ENCODE data around the gene HTT-AS.

GRCh38 chr4:3043282-3044020 lies 30.9 kb downstream of the HTT-AS start:
- TF ChIP-seq, protein P1, sequence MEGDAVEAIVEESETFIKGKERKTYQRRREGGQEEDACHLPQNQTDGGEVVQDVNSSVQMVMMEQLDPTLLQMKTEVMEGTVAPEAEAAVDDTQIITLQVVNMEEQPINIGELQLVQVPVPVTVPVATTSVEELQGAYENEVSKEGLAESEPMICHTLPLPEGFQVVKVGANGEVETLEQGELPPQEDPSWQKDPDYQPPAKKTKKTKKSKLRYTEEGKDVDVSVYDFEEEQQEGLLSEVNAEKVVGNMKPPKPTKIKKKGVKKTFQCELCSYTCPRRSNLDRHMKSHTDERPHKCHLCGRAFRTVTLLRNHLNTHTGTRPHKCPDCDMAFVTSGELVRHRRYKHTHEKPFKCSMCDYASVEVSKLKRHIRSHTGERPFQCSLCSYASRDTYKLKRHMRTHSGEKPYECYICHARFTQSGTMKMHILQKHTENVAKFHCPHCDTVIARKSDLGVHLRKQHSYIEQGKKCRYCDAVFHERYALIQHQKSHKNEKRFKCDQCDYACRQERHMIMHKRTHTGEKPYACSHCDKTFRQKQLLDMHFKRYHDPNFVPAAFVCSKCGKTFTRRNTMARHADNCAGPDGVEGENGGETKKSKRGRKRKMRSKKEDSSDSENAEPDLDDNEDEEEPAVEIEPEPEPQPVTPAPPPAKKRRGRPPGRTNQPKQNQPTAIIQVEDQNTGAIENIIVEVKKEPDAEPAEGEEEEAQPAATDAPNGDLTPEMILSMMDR (IDR thresholded peaks at IDR 0.05; ENCODE audit: low read length) = no peak
- TF ChIP-seq EZH2 (IDR thresholded peaks at IDR 0.05; ENCODE audit: borderline replicate concordance, low read length) = no peak

All from OCI-LY1 (cell line).